GM20000 (cell line): ENCODE results near the gene ZCCHC17.

Source experiments
- DNase-seq: peaks from one replicate; pipeline ENCODE4 v3.0.0; 2012; ENCODE audit warnings: low spot score
- TF ChIP-seq, protein P1 (sequence below): IDR thresholded peaks from 2 replicates; pipeline ENCODE4 v1.5.1; 2012; ENCODE audit warnings: mild to moderate bottlenecking, control low read depth; ENCODE audit errors: extremely low read depth, missing control alignments

Gene ZCCHC17

DNA sequence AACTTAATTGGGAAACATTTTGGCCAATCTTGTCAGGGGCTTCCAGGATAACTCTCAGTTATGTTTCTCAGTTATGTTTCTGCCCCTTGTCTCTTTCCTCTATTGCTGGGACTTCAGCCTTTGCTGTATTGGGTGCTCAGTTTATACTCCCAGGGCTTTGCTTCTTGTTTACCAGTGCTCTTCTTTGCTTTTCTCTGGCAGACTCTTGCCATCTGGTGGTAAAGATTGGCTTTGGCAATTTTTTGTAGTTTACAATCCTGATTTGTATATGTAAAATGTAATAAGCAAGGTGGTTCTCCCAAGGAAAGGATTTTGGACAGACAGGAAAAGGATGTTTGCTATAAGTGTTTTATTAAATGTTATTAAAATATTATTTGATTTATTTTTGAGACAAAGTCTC lies 38.2 kb downstream of the ZCCHC17 start:
- peak; percentile 34 for DNase-seq
- TF ChIP-seq, protein P1, sequence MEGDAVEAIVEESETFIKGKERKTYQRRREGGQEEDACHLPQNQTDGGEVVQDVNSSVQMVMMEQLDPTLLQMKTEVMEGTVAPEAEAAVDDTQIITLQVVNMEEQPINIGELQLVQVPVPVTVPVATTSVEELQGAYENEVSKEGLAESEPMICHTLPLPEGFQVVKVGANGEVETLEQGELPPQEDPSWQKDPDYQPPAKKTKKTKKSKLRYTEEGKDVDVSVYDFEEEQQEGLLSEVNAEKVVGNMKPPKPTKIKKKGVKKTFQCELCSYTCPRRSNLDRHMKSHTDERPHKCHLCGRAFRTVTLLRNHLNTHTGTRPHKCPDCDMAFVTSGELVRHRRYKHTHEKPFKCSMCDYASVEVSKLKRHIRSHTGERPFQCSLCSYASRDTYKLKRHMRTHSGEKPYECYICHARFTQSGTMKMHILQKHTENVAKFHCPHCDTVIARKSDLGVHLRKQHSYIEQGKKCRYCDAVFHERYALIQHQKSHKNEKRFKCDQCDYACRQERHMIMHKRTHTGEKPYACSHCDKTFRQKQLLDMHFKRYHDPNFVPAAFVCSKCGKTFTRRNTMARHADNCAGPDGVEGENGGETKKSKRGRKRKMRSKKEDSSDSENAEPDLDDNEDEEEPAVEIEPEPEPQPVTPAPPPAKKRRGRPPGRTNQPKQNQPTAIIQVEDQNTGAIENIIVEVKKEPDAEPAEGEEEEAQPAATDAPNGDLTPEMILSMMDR, result peak; percentile 9

DNA sequence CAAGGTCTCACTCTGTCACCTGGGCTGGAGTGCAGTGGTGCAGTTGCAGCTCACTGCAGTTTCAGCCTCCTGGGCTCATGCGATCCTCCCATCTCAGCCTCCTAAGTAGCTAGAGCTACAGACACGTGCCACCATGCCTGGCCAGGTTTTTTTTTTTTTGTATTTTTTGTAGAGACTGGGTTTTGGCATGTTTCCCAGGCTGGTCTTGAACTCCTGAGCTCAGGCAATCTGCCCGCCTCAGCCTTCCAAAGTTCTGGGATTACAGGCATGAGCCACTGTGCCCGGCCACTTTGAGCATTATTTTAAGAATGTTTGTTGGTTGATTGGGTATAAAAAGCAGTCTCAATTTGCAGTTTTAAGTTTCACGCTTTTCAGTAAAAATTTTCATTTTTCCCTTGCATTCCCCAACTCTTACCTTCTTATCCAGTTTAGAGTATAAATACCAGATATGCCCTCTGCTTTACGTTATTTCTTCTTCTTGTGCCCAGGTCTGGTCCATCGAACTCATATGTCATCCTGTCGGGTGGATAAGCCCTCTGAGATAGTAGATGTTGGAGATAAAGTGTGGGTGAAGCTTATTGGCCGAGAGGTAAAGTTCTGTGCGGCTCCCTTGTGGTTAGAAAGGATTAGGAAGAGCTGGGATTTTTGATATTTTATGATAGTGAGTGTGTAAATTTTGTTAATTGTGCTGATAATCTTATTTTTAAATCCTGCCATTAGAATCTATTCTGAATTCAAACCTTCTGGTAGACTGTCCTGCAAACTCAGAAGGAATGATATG lies 40.0 kb downstream of the ZCCHC17 start:
- TF ChIP-seq, protein P1, result no peak
- DNase-seq, result no peak

DNA sequence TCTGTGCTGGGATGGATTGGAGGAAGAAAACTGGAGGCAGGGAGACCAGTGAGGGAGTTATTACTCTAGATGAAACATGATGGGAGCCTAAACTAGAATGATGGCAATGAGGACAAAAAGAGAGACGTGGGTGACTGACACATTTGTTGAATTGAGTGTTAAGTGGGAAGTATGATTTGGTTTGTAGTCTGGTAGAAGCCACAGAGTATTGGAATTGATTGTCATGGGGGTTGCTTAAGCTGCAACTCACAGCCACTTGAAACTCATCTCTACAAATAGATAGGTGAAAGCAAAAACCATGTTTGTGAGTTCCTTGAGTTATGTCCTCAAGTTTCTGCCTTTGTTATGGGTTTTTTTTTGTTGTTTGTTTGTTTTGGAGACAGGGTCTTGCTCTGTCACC lies 47.7 kb downstream of the ZCCHC17 start:
- TF ChIP-seq, protein P1, result no peak
- DNase-seq, result no peak

DNA sequence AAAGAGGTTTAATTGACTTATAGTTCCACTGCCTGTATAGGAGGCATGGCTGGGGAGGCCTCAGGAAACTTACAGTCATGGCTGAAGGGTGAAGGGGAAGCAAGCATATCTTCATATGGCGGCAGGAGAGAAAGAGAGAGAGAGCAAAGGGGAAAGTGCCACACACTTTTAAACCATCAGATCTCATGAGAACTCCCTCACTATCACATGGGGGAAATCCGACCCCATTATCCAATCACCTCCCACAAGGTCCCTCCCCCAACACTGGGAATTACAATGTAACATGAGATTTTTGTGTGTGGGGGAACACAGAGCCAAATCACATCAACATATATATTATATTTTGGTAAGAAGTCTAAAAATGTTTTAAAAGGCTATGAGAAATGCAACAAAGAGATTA lies 48.8 kb downstream of the ZCCHC17 start:
- TF ChIP-seq, protein P1, result no peak

DNA sequence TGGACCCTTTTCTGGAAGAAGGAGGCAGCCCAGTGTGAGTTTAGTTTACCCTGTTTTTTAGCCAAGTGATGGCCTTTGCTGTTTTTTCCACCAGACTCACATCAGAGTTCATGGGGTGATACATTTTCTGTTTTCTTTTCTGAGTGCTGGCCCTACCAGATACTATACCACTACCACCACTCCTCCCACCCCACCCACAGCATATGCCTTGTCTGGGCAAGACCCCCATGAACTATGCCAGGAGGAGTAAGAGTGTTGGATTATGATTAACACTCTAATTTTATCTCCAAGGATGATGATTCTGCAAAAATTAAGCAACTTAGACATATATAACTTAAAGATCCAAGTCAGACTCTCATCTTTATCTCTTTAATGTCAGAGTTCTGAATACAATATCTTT lies 50.0 kb downstream of the ZCCHC17 start:
- TF ChIP-seq, protein P1, result no peak
- DNase-seq, result no peak

More for the DNA sequence above, 48.8 kb downstream of the ZCCHC17 start:
- no peak for DNase-seq

DNA sequence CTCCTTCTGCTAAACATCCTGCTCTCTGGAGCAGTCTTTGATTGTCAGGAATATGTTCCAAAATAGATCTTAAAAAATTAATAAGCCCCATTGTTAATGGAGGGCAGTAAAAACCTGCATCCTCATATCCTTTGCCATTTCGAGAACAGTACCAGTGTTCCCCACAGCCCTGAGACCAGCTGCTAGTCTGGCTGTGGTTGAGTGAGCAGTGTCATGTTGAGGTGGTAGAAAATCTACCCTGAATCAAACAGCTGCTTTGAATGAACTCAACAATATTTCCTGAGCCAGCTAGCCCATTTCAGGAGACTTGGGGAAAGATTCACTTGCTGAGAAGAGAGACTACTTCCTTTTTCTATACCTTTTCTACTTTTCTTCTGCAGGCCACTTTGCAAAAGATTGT lies 51.6 kb downstream of the ZCCHC17 start:
- no peak for DNase-seq
- TF ChIP-seq, protein P1, result no peak

DNA sequence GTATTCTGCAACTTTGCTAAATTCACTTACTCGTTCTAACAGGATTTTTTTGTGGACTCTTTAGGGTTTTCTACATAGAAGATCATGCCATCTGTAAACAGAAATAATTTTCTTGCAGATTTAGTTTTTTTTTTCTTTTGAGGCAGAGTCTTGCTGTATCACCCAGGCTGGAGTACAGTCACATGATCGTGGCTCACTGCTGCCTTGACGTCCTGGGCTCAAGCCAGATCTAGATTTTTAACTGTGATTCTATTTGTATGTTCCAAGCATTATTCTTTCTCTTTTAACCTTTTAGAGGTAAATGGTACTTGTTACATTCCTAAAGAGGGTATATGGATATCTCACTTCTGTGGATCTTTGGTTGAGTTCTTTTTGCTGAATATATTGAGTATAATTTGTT lies 57.5 kb downstream of the ZCCHC17 start:
- DNase-seq, result no peak
- TF ChIP-seq, protein P1, result no peak
